Stimulated activated CD8-positive, alpha-beta memory T cell treated with anti-CD3 and anti-CD28 coated beads, Interleukin-4, amount 100 ng/mL, for 4 hours (primary cell): ENCODE results near the gene SFPQ.
"Not testable (repeated sequence)": the region's sequence is repeated elsewhere in the genome, so short reads cannot be mapped to it uniquely, and the experiment has no call there.

ENCODE experiments used
- DNase-seq, 2 donors: peaks; one replicate each; pipeline ENCODE4 v3.0.0-alpha.2; 2020; ENCODE audit warnings: low read depth in 2 of 2, low spot score in 1 of 2

Gene SFPQ

DNA sequence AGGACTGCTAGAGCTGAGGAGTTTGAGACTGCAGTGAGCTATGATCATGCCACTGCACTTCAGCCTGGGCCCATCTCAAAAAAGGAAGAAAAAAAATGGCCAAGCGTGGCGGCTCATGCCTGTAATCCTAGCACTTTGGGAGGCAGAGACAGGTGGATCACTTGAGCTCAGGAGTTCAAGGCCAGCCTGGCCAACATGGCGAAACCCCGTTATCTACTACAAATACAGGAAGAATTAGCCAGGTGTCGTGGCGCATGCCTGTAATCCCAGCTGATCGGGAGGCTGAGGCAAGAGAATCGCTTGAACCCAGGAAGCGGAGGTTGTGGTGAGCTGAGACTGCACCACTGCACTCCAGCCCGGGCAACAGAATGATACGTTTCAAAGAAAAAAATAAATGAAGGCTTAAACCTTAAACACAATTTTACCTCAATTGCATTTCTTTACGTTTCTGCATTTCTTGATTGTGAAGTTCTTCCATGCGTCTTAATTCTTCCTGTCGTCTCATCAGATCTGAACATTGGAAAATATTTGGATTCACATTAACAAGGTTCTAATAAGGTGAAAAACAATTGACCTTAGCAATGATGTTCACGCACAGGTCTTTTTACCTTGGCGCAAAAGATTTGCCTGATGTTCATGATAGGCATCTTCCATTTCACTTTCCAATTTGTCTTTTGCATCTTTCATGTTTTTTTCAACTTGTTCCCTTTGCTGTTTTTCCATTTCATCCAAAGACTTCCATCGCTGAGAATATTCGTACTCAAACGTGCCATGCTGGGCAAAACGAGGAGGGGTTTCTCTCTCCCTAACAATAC, 4.2 kb downstream of the SFPQ start:
- DNase-seq: no peak

DNA sequence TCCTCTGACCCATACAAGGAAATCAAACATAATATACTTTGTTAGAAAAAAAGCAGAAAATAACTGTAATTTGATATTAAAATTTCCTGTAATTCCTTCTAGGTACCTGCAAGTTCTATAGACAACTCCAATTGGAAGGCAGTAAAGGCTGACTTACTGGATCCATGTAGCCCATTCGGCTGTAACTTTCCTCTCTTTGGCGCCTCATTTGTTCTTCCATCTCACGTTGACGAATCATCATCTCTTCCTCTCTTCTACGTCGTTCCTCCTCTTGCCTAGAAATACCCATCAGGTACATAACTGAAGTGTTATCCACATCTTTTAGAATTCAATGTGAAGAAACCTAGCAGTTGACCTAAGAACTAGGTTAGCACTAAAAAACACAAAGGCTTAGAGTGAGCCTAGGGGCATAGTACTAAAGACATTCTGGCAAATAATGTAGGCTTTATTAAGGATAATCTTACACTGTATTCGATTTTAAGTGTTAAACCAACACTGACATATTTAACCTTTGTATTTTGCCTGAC, 5.1 kb downstream of the SFPQ start:
- no peak for DNase-seq

GRCh38 chr1:35186239-35186638, 6.7 kb downstream of the SFPQ start:
- no peak for DNase-seq

GRCh38 chr1:35185200-35185599, 7.7 kb downstream of the SFPQ start:
- DNase-seq: no peak

GRCh38 chr1:35184495-35185199, 8.3 kb downstream of the SFPQ start:
- no peak for DNase-seq

DNA sequence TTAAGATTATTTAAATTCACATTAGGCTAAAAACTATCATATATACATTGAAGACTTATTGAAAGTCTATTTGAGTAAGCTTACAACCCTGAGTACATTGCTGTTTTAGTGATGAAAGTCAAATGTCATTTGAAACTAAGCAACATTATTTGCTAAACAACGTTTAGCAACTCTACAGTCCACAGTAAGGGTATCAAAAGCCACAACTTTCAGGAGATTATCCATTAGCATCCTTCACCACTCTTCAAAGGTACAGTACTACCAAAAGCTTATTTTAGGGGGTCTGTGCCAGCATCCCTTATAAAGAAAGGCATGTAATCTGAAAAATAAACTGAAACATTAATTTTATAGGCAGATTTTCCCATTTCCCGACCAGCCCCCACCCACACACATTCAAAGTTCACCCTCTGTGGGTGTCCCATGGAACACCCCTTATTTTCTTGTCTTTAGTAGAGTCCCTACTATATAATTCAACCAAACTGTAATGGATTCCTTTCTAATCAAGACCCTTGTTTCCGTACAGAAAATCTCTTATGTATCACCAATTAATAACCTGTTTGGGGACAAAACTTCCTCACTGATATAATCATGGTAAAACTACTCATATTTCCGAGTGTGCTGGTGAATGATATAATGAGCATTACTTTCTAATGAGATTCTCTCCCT, 11.0 kb downstream of the SFPQ start:
- DNase-seq: no peak

- no peak for DNase-seq
These were observed 12.1 kb downstream of the SFPQ start for GRCh38 chr1:35180776-35181374.

DNA sequence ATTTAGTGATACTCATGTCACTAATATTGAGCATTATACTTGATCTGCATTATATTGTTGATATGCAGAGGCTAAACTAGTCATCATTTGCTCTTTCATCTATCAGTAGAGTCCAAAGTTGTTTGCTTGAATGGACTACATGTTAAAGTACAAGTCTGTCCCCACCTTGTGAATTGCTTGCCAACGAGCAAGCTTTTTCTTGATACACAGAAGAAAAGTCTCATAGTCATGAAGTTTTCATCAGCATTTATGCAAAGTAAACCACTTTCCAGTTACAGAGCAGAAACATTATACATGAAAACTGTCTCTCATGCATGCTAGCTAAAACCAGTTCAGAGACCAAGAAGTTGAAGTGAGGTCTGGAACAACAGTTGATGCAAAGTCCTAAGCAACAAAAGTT, 13.0 kb downstream of the SFPQ start:
- no peak for DNase-seq

DNA sequence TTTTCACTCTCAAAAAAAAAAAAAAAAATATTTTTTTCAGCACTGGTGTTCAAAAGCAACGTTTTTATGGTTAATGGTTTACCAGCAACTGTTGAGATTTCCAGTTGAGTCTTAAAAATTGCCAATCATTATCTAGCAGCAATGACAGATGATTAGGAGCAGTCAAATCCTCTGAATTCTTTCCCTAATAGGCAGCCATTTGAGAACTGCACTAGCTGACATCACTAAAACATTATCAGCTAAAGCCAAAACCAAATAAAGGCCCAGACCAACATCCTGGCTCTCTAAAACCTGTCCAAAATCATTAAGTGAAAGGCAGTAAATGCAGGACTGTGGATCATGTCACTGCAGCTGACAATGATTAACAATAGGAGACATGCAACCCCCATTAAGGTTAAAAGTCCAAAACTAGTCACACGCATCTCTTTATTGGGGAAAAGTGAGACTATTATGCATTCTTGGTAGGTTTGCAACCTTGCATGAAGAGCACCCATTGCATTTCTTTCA, 14.0 kb downstream of the SFPQ start:
- DNase-seq: no peak

DNA sequence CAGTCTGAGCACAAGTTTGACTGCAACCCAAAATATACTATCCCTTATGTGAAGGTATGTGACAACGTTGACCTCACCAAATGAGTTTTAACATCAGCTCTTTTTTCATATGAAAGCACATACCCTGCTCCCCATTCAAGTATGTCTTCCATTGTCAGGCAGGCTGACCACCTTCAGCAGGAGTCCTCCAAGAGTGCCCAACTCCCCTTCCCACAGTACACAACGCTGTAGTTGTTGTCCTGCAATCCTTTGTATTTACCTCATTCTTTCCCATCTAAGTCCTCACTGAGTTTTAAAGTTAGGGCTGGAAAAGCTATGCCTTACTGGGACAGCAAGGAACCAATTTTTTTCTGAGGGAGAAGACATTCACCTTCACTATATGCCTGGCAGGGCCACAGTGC, 14.7 kb downstream of the SFPQ start:
- no peak for DNase-seq

DNA sequence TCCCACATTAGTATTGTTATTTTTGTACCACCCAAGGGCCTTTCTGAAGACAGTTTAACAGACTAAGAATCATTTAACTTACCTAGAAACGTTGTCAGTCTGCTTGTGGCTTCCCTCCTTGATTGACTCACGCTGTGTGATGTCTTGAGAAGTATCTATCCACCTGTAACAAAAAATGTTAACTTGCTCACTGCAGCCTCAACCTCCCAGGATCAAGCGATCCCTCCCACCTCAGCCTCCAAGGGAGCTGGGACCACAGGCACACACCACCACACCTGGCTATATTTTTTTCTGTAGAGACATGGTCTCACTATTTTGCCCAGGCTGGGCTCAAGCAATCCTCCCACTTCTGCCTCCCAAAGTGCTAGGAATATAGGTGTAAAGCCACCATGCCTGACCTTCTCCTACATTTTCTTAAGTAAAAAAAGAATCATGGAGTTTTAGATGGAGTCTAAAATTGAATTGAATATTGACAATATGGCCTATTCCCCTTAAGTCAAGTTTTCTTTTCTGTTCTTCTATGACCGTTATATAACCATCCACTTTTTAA, 15.6 kb downstream of the SFPQ start:
- DNase-seq: no peak

DNA sequence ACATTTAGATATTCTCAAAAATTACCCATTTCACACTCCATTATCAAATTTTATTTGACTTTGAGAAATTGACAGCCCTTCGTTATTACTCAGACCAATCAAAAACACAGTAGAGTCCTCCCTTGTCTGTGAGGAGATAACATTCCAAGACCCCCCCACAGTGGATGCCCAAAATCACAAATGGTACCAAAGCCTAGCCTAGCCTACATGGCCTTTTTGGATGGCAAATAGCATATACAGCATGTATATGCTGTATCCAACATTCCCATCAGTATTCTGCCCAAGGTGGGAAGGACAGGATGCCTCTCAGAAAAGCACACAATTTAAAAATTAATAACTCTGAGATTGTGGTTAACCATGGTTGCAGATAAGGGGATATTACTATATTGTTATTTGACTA, 17.3 kb downstream of the SFPQ start:
- no peak for DNase-seq

DNA sequence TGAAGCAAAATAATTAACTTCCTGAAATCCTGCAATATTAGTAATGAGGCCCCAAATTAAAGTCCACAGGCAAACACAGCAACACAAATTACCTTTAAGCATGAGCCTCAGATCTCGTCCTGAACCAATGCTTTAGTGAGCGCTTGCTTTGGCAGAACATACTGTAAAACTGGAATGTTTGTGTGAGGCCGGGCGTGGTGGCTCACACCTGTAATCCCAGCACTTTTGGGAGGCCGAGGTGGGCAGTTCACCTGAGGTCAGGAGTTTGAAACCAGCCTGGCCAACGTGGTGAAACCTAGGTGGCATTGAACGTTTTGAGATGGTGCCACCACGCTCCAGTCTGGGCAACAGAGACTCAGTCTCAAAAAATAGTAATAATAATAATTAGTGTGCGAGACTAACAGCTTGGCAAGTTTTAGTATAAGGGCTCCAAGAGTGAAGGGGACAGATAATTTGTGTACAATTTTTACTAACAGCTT, 17.8 kb downstream of the SFPQ start:
- DNase-seq: no peak

DNA sequence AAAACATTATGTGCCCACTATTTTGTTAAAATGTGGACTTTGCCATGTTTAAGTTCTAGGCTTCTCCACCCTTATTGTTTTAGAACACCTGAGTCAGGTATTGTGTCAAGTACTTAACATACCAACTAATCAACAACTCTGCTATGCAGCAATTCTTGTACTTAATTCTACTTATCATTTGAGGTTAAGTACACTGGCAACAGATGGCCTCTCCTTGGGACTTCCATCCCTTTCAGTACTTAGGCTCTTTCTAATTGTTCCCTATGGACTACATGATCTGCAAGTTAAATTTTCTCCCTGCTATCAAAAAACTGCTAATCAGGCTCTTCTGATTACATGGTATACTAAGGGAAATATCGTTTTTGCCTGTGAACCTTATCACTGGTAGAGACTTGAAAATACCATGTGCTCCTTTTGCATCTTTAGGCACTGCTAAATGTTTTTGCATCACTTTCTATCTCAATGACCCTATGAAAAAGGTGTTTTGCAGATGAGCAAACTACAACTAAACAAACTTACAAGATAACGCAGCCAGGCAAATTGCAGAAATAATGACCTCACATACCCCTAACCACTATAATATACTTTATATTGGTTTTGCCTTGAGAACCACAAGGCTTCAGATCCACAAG, 18.9 kb downstream of the SFPQ start:
- no peak for DNase-seq

- DNase-seq: no peak
These were observed 19.5 kb downstream of the SFPQ start for GRCh38 chr1:35173491-35173890.

GRCh38 chr1:35172022-35172421, 20.9 kb downstream of the SFPQ start:
- DNase-seq: no peak

DNA sequence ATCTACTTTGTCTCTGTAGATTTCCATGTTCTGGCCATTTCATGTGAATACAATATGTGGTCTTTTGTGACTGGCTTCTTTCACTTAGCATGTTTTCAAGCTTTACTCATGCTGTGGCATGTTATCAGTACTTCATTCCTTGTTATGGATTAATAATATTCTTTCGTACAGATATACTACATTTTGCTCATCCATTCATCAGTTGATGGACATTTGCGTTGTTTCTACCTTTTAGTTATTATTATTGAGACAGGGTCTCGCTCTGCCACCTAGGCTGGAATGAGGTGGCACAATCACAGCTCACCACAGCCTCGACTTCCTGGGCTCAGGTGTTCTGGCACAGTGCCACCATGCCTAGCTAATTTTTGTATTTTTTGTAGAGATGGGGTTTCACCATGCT, 21.4 kb downstream of the SFPQ start:
- DNase-seq: no peak

GRCh38 chr1:35164893-35165292, 28.1 kb downstream of the SFPQ start:
- DNase-seq: no peak

- no peak for DNase-seq
These were observed 41.7 kb downstream of the SFPQ start for GRCh38 chr1:35151220-35151619.

- DNase-seq: not testable (repeated sequence)
These were observed 46.9 kb downstream of the SFPQ start for GRCh38 chr1:35145892-35146549.
